ENCODE measurements around the gene CDH4. TPM values are rescaled to one million over a fixed set of nuclear protein-coding genes. Genes with fewer than 3 reads are reported as not detected.

Gene CDH4
- total and polyA plus RNA-seq, 2 of the 13 experiments (the other 11 are each of a cell fraction or from before 2014, with no cell fraction given) = not detected

DNA sequence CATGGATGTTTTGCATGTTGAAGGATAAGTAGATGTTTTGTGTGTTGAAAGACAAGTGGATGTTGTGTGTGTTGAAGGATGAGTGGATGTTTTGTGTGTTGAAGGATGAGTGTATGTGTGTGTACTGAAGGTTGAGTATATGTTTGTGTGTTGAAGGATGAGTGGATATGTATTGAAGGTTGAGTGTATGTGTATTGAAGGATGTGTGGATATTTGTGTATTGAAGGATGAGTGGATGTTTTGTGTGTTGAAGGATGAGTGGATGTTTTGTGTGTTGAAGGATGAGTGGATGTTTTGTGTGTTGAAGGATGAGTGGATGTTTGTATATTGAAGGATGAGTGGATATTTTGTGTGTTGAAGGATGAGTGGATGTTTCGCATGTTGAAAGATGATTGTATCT is 325.0 kb downstream of the CDH4 start (continued):
- TF ChIP-seq HDAC6 (IDR thresholded peaks at IDR 0.05; ENCODE audit: low read depth, low read length) (no peak), ZKSCAN5 (CRISPR knock-in tag; IDR thresholded peaks at IDR 0.05) (no peak), ATM (IDR thresholded peaks at IDR 0.05; ENCODE audit: borderline replicate concordance) (peak; percentile 63; the same call in 1 of the 2 replicates), NONO (IDR thresholded peaks at IDR 0.05) (0 out of 2 replicates have a peak, but pooled peaks have one; percentile 79), NONO (CRISPR knock-in tag; conservative IDR thresholded peaks at IDR 0.05) (no peak), HNF1A (IDR thresholded peaks at IDR 0.05; ENCODE audit: low read depth) (no peak), HNF1A (CRISPR knock-in tag; IDR thresholded peaks at IDR 0.05; ENCODE audit: borderline replicate concordance) (no peak), RBM39 (IDR thresholded peaks at IDR 0.05; ENCODE audit: low read depth, low read length, poor library complexity, severe bottlenecking) (no peak), UBTF (CRISPR knock-in tag; IDR thresholded peaks at IDR 0.05) (no peak), ATF1 (CRISPR knock-in tag; IDR thresholded peaks at IDR 0.05) (no peak), MTF1 (CRISPR knock-in tag; IDR thresholded peaks at IDR 0.05) (no peak), ZNF143 (CRISPR knock-in tag; IDR thresholded peaks at IDR 0.05) (no peak), SOX6 (IDR thresholded peaks at IDR 0.05) (peak; percentile 82; the same call in 1 of the 2 replicates), SOX6 (CRISPR knock-in tag; IDR thresholded peaks at IDR 0.05) (no peak)

Measured in HepG2 (cell line).